C1 segment of cervical spinal cord (tissue), 14 donors: ENCODE results near the gene AGBL3.
"Not testable (repeated sequence)": the region's sequence is repeated elsewhere in the genome, so short reads cannot be mapped to it uniquely, and the experiment has no call there.

Experiments
- DNase-seq, 14 donors: peaks; one replicate each; lab custom pipeline; 2025; lab: John Stamatoyannopoulos, UW

AGBL3 gene

DNA sequence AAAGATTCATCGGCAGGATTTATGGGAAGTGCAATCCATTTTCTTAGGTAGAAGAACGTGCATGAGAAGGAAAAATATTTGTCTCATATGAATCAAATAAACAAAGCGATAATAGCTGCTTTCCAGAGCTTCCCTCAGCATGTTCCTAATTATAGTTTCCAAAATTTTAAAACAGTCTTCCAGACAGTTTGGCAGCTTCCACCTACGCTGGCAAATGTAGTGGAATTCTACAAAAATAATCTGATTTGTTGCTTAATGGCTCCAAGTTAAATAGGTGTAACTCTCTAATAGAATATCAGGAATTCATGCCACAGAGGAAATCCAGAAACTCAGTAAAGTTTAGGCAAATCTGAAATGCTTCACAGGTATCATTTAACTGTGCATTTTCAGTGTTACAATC, 23.3 kb upstream of the AGBL3 start:
- no peak for DNase-seq

DNA sequence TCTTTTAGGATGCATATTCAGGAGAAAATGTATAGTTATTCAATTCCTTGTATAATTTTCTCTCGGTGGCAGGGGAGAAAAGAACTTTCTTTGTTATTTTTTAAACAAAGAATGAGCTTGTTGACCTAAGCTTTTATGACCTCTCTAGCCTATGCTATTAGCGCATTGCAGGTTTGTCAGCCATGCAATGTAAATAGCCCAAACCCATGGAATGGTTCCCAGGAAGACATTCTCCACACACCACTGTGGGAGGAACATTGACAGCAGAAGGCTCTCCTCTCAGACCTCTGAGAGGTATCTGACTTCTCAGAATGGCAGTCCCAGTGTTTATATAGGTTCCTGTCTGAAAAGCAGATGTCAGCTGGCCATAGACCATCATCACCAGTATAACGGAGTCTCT, 19.6 kb upstream of the AGBL3 start:
- DNase-seq, result no peak

DNA sequence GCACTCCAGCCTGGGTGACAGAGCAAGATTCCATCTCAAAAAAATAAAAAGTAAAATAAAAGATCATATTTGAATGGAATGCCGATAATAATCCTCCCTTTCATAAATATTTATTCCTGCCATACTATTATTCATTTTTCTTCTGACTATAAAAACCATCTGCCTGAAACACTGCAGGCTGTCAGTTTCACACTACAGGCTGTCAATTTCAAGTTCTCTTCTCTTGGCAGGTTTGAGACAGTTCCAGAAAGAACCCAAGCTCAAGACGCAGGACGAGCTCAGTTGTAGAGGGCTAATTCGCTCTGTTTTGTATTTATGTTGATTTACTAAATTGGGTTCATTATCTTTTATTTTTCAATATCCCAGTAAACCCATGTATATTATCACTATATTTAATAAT, 18.2 kb upstream of the AGBL3 start:
- DNase-seq, result no peak

DNA sequence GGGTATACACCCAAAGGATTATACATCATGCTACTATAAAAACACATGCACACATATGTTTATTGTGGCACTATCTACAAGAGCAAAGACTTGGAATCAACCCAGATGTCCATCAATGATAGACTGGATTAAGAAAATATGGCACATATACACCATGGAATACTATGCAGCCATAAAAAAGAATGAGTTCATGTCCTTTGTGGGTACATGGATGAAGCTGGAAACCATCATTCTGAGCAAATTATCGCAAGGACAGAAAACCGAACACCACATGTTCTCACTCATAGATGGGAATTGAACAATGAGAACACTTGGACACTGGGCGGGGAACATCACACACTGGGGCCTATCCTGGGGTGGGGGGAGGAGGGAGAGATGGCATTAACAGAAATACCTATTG, 4.7 kb upstream of the AGBL3 start:
- not testable (repeated sequence) for DNase-seq

DNA sequence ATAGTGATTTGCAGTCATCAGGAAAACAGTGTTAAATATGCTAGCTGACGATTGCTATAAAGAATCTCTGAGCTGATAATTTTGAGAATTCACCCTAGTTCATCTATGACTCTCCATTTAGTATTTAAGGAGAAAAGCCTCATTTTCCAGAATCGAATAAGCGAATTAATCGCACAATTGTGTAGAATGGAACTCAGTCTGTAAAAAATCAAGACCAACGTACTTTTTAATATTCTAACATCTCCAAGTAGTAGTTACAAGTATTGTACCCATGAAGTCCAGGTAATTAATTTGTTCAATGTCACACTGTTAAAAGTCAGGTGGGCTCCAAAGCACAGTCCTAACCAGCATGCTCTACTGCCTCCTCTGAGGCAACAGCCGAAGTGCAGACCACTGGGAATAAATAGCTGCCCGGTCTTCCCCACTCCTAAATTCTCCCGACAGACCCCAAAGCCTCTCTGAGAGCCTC, 380 bp upstream of the AGBL3 start:
- DNase-seq, result no peak

DNA sequence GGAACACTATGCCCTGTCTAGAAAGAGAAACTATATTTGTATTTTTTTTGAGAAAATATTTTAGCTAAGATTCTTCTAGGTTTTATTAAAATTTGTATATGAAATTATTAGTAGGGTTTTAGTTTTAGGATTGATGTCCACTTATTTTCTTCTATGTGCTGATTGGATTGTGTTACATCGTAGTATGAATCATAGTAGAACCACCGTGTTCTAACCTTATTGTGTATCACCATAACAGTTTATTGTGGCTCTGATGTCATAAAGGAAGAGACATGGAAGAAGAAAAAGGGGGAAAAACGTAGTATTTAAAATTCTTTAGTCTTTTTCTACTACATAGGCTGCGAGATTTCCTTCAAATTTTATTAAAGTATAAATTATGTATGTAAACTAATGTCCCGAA, 1.9 kb downstream of the AGBL3 start:
- no peak for DNase-seq

DNA sequence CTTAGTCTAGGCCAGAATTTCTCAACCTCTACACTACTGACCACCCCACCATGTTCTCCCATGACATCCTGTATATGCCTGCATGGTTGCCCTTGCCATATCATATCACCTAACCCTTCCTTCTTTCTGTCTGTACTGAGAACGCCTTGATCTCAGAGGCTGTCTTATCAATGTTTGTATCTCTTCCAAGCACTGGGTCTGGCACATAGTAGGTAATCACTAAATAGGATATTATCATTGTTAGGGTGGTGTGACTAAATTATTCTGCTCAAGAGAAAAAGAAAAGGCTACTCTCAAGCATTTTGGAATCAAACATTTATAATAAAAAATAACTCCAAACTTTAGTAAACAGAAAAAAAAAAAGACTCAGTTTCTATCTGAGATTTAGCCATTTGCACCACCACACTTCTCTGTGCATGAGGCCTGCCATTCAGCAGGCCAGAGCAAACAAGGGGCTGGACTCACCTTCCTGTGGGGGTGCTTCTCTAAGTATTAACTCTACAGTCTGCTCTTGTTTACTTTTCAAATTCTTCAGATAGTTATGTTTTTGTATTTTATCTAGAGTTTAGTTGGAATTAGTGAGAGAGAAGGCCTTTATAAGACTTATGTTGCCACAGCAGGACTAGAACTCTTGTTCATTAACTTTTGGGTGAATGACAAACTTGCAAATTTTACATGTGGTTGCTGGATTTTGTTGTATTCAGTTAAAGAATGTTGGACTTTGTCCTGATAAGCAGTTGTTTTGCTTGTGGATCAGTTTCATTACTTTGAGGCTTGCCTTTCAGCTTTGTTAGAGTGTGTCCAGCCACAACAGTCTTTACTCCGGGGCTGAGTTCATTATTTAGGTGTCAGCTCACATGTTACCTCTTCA, 5.4 kb downstream of the AGBL3 start:
- no peak for DNase-seq

DNA sequence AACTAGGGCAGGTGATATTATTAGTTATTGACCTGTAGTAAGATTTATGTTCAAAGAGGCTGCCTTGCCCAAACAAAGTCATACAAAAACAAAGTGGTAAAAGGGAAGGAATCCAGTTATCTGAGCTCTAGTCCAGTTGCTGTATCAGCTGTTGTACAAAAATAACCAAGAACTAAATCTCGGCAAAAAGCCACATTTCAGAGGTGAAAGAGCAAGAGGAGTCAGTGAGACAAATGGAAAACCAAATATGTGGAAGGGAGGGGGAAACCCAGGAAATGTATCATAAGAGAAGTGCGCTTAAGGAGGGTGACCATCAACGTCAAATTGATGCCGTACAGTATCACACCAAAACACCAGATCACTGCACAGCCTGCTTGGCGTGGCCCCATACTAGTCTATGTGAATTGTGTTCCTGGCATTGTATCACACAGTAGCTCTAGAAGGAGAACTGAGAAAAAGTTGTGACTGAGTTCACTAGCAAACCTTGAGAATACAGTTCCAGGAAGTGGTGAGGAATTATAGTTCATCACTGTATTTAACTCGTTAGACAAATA, 6.4 kb downstream of the AGBL3 start:
- DNase-seq, result no peak

DNA sequence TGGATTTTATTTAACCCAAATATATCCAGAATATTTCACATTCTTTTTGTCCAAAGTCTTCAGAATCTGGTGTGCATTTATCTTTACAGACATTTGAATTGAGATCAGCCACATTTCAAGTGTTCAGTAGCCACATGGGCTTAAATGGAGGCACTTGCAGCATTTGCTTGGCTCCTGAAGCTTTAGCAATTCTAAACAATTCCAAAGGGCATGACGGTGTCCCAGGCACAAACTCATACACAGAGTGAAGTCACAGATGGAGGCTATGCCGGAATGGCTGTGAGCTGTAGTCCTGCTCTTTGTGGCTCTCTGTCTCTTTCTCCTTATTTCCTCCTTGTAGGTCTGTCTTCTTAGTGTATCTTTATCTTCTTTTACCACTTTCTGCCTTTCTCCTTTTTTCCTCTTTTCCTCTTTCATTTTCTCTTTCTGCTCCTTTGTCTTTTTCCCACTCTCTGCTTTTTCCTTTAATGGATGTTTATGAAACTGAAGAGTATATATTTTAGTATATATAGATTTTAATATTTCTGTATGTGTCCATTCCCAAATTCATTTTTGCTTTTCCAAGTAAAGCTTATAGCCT, 7.7 kb downstream of the AGBL3 start:
- DNase-seq, result no peak

DNA sequence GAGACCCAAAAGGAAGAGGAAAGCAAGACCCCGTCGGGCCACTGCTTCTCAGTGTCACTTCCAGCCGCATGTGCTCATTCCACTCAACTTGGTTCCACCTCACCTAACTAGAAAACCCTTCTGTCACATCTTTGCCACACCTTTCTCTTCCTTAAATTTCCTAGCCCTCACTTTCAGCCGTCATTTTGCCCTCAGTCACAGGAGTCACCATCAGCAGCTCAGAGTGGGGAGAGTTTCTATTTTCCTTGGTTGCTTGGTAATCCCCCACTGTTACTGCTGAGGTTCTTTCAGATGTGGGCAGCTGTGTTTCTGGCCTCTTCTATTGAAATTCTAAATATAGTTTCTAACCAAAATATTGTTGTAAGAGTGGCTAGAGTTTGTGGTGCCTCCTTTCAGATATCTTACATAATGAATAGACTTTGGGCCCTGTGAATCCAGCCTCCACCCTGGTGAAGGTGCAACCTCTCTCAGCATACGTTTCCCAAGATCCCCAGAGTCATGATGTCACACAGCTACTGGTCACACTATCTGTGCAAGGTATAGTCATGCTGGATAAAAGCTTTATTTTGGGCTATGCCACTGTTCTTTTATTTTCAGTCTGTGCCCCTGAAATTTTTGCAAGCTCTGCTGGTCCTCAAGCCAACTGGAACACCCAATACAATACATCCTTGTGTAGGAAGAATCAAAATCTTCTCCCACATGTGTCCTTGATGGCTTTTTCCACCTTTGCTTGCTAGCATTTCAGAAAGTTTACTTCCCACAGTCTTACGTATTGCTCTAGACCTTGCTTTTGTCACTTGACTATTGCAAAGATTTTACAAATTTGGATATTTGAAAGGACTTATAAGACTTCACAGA, 9.2 kb downstream of the AGBL3 start:
- no peak for DNase-seq

DNA sequence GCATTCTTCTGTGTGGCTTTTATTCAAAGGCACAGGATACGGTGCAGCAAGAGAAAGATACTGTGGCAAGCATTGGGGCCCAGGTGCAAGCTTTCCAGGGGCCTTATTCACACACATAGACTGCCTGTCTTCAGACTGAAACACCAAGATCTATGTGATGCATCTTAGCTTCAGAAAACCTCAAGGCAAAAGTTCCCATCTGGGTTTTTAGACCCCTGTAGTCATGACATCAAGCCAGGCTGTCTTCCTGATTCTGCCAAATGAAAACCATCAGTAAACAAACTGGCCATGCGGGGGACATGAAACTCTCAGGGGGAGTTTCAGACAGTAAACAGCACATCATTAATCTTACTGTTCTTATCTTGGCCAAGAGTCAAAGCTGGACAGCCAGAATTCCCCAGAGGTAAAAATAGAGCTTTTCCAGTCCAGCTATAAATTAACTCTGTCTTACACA, 9.8 kb downstream of the AGBL3 start:
- no peak for DNase-seq

DNA sequence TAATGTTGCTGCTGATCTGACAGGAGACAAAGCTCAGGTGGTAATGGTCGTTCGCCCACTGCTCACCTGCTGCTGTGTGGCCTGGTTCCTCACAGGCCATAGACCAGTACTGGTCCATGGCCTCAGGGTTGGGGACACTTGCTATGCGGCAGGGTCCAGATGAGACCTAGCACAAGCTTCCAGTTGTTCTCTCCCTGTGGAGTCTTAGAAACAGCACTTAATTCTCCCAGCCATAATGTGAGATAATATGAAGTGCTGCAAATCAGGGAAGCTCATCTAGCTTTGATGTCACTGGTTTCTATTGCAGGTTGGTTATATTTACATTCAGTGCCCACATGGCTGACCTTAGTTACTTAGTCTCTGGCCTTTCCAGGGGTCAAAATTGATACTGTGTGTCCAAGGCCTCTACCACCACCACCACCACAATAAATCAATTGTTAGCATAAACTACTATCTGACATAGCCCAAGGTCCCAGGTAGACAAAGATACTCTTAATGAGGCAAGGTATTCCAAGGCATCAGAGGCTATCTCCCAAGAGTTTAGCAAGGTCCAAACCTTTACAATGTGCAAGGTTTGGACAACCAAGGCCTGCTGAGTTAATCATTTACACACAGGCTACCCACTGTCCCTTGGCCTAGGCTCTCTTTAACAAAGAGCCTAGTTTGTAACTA, 11.0 kb downstream of the AGBL3 start:
- DNase-seq, result no peak

DNA sequence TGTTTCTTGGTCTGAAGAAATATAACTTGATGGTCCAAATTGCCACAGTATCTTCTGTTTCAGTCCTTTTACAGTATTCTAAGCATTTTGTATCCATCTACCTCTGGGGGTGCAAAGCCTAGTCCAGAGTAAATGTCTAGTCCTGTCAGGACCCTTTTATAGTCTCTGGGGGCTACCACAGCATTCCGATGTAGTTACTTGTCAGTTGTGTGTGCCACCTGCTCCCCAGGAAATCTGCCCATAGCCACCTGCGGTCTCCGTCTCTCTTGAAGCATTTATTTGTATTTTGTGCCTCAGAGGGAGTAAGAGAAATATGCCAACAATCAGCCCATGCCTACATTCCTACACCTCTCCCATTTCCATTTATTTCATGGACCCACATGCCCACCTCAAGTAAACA, 12.8 kb downstream of the AGBL3 start:
- DNase-seq, result no peak

DNA sequence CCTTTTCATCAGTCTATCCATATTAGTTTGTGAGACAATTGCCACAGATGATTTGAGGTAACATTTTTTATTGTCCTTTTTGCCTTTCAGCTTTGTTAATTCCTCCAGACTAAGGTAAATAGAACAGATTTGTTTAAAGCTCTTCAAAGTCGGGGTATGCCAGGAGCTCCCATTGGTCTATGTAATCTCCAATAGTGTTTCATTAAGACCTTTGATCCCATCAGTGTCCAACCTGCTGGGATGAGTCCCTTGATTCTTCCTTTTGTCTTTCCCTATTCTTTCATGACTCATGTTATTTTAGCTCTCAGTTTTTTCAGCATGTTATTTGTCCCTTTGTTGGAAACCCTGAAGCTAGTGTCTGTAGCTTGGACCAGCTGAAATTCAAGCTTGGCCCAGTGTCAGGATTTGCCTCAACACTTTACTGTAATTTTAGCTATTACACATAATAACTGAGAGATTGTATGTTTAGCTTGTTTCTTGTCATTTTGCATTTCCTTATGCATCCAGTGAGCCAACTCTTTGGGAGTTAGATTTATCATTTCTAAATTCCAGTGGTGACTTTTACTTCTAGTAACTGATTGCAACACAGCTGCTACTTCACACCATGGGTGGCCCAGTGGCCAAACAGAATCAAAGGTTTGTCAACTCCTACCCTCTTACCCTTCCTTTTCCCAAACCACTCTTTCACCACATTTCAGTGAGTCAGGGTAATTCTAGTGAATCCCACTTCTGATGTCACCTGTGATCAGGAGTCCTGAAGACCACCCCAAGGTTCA, 15.3 kb downstream of the AGBL3 start:
- no peak for DNase-seq

DNA sequence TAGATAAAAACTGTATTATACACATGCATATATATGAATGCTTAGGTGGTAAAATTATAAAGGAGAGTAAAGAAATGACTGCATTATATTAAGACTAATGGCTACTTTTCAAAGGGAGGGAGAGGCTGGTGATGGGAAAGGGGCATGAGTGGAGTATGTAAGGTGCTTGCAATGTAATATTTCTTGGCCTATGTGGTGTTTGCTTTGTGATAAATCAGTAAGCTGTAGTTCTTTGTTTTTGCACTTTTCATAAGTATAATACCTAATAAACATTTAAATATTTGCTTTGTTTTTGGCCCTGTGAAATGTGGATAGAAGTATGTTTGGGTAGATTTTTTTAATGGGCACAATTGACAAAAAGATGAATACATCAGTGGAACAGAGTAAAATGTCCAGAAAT, 25.9 kb downstream of the AGBL3 start:
- no peak for DNase-seq

DNA sequence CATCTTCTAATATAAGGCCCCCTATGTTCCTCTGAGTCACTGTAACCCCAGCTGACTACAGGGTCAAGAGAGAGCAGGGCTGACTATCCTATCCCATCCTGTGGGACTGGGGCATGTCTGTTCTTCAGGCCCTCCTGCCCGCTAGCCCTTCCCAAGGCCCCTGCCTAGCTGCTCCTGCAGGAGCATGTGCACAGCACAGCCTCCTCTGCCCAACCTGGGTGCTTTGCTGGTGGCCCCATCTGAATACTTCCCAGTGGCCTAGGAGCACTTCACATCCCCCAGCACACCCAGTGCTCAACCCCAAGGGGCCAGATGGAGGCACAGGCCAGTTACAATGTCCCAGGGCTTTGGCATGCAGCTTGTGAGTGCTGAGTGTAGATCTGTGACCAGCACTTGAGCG, 37.3 kb downstream of the AGBL3 start:
- no peak for DNase-seq

DNA sequence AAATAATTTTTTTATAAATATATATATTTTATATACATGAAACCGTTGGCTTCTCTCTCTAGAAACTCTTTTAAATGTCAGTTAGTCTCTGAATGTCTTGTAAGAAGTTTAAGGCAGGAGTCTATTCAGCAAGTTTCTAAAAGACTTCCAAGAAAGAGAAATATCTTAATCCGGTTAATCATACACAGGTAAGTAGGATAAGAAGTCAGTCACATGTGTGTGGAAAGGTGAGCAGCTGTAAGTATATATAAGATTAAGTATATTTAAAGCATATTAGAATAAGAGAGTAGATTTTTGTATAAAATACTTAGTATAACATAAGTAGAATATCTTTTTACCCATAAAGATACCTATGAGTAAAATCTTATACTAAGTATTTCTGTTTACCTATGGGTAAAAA, 48.9 kb downstream of the AGBL3 start:
- no peak for DNase-seq

DNA sequence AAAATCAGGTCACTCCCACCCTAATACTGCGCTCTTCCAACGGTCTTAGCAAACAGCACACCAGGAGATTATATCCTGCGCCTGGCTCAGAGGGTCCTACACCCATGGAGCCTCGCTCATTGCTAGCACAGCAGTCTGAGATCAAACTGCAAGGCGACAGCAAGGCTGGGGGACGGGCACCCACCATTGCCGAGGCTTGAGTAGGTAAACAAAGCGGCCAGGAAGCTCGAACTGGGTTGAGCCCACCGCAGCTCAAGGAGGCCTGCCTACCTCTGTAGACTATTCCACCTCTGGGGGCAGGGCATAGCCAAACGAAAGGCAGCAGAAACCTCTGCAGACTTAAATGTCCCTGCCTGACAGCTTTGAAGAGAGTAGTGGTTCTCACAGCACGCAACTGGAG, 80.7 kb downstream of the AGBL3 start:
- DNase-seq, result not testable (repeated sequence)

DNA sequence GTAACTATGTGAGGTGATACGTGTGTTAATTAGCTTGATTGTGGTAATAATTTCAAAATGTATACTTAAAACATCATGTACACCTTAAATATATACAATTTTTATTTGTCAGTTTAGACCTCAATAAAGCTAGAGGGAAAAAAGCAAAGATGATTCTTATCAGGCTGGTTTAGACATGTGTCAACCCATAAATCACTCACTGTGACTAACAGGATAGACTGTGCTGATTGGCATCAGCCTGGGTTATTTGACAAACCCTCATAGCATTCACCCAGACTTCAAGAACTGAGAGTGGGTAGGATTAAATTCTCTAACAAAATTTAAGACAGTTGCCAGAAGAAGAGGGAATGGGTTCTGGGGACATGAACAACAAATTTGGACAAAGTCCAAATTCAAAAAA, 87.8 kb downstream of the AGBL3 start:
- no peak for DNase-seq

DNA sequence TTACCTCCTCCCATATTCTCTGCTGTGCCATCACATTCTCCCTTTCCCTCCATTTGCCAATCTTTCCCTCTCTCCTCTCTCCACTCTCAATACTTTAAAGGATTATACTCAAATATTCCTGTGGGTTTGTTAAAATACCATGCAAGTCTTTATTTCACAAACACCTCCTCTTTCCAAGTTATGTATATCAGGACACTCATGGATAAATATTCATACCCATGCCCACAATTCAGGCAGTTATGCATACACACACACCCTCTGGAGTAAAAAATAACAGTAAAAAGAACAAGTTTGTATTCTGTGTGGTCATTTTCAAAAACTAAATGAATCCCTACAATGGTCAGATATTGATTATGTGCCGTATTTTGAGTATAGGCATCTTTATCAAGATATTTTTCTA, 88.2 kb downstream of the AGBL3 start:
- DNase-seq, result no peak

DNA sequence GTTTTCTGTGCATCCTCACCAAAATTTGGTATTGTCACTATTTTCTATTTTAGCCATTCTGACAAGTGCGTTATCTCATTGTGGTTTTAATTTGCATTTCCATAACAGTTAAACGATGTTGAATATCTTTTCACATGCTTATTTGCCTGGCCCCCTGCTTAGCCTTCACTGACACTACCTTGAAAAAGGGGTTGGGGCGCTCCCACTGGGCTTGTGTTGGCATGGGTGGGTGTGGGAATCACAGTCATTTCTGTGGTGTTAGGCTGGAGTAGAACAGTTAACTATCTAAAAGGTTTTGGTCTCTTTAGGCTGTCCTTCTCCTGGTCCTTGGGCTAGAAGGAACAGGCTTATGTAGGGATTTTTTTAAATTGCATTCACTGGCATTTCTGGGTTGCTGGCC, 89.4 kb downstream of the AGBL3 start:
- no peak for DNase-seq
